Anterior cingulate cortex (tissue), 58 donors: ENCODE results near the gene ERVMER34-1.
A peak's percentile ranks its signal among the peaks of the same experiment; 100 is the strongest.

Experiments
- DNase-seq, 58 donors: peaks; one replicate each; lab custom pipeline; 2025; lab: John Stamatoyannopoulos, UW

ERVMER34-1 gene

GRCh38 chr4:52726826-52727580 is 24.2 kb downstream of the ERVMER34-1 start:
- no peak for DNase-seq

- DNase-seq, result peak; percentile 45 to 97 (median 93)
Measured at GRCh38 chr4:52721968-52722815, 29.0 kb downstream of the ERVMER34-1 start.

GRCh38 chr4:52718123-52718522 is 33.1 kb downstream of the ERVMER34-1 start:
- no peak for DNase-seq

- no peak for DNase-seq
Measured at GRCh38 chr4:52716364-52717151, 34.7 kb downstream of the ERVMER34-1 start.

GRCh38 chr4:52715914-52716313 is 35.3 kb downstream of the ERVMER34-1 start:
- no peak for DNase-seq

GRCh38 chr4:52715255-52715897 is 35.8 kb downstream of the ERVMER34-1 start:
- no peak for DNase-seq

- DNase-seq, result no peak
Measured at GRCh38 chr4:52714597-52715254, 36.5 kb downstream of the ERVMER34-1 start.

- no peak for DNase-seq
Measured at GRCh38 chr4:52713456-52713937, 37.7 kb downstream of the ERVMER34-1 start.

GRCh38 chr4:52712251-52713130 is 38.7 kb downstream of the ERVMER34-1 start:
- DNase-seq, result peak; percentile 78 to 99 (median 98)

- no peak for DNase-seq
Measured at GRCh38 chr4:52711834-52712250, 39.4 kb downstream of the ERVMER34-1 start.

GRCh38 chr4:52711272-52711671 is 40.0 kb downstream of the ERVMER34-1 start:
- DNase-seq, result no peak

- DNase-seq, result no peak
Measured at GRCh38 chr4:52709155-52709554, 42.1 kb downstream of the ERVMER34-1 start.

- no peak for DNase-seq
Measured at GRCh38 chr4:52704661-52705060, 46.6 kb downstream of the ERVMER34-1 start.

GRCh38 chr4:52704133-52704532 is 47.1 kb downstream of the ERVMER34-1 start:
- no peak for DNase-seq

GRCh38 chr4:52701207-52701606 is 50.0 kb downstream of the ERVMER34-1 start:
- no peak for DNase-seq

GRCh38 chr4:52694936-52695335 is 56.3 kb downstream of the ERVMER34-1 start:
- DNase-seq, result no peak

- no peak for DNase-seq
Measured at GRCh38 chr4:52693492-52693891, 57.7 kb downstream of the ERVMER34-1 start.
